GM10847 (cell line): ENCODE results near the gene DIP2C.

Experiments
- POLR2A ChIP-seq: IDR thresholded peaks from 2 replicates; pipeline ENCODE4 v1.6.1; 2011; ENCODE audit not compliant: insufficient read length; ENCODE audit errors: extremely low read depth

The DIP2C gene

DNA sequence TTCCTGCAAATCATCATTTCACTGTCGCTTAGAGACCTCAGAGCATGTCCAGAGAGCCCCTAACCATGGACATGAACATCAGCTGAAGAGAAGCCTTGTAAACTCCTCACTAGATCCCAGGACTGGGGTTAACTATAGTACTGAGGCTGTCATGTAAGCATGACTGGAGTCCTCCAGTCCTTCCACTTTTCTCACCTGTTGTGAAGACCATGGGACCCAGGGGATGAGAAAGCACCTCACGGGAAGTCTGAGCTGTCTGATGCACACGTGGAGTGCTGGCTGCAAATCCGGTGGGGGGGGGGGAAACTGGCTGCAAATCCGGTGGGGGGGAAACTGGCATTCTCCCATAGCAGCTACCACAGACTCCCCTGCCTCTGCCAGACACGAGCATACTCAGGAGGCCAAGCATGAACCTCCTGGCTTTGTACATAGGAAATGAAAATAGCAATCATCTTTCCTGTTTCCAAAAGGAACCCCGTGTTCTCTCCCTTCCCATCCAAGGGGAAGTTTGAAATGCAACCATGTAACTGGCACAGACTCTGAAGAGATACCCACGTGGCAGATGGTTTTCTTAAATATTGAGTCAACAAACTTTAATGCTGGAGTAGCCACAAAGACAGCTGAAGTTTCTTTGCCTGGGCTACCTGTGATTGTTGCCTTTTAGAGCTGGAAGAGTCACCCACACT is 292.8 kb downstream of the DIP2C start:
- no peak for TF ChIP-seq POLR2A

DNA sequence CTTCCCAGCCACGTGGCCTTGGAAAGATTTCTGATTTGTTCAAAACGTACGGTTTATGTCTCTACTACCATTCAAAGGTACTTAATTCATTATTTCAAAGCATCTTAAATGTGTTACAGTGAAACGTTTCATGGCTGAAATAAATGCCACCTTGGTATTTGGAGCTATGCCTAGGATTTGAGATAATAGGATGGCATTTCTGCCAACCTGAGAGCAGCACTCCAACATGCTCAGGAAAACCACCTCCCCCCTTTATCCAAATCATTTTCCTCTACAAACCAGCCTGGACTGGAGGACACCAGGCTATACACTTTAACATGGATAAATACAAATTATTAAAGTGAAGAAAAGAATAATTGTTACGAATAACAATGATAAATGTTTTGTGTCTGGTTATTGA is 293.4 kb downstream of the DIP2C start:
- TF ChIP-seq POLR2A, result no peak

GRCh38 chr10:395665-396064 is 293.8 kb downstream of the DIP2C start:
- no peak for TF ChIP-seq POLR2A

DNA sequence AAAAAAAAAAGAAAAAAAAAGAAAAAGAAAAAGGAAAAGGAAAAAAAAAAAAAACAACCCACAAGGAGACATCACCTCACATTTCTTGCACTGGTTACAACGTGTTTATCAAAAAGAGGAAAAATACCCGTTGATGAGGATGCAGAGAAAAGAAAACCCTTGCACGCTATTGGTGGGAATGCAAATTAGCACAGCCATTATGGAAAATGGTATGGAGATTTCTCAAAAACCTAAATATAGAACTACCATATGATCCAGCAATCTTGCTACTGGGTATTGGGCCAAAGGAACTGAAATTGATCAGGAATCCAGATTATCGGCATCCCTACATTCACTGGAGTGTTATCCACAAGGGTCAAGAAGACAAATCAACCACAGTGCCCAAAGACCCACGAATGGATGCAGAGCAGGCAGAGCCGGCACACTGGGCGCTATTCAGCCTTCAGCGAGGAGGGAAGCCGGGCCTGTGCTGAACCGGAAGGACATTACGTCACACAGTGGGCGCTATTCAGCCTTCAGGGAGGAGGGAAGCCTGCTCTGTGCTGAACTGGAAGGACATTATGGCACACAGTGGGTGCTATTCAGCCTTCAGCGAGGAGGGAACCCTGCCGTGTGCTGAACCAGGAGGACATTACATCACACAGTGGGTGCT is 295.6 kb downstream of the DIP2C start:
- TF ChIP-seq POLR2A, result no peak

DNA sequence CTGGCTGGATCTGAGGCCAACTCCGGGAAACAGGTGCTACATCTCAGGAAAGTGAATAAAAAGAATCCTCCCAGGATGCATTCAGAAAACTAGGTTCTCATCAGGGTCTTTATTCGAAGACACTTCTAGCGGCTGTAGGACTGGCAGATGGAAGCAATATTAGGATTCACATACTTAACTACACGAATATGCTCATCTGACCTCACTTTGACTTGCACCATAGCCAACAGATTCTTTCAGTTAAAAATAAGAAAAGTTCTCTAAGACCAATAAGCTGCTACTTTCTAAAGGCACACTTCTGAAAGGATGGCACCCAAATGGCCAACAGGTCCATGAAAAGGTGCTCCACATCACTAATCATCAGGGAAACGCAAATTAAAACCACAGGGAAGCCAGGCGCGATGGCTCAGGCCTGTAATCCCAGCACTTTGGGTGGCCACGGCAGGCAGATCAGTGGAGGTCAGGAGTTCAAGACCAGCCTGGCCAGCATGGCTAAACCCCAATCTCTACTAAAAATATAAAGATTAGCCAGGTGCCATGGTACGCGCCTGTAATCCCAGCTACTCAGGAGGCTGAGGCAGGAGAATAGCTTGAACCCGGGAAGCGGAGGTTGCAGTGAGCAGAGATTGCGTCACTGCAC is 296.2 kb downstream of the DIP2C start:
- no peak for TF ChIP-seq POLR2A

GRCh38 chr10:392705-393037 is 296.8 kb downstream of the DIP2C start:
- TF ChIP-seq POLR2A, result no peak

- TF ChIP-seq POLR2A, result no peak
Measured at GRCh38 chr10:391847-392704, 297.4 kb downstream of the DIP2C start.

- no peak for TF ChIP-seq POLR2A
Measured at GRCh38 chr10:391305-391704, 298.2 kb downstream of the DIP2C start.

- TF ChIP-seq POLR2A, result no peak
Measured at GRCh38 chr10:390449-391100, 298.9 kb downstream of the DIP2C start.

DNA sequence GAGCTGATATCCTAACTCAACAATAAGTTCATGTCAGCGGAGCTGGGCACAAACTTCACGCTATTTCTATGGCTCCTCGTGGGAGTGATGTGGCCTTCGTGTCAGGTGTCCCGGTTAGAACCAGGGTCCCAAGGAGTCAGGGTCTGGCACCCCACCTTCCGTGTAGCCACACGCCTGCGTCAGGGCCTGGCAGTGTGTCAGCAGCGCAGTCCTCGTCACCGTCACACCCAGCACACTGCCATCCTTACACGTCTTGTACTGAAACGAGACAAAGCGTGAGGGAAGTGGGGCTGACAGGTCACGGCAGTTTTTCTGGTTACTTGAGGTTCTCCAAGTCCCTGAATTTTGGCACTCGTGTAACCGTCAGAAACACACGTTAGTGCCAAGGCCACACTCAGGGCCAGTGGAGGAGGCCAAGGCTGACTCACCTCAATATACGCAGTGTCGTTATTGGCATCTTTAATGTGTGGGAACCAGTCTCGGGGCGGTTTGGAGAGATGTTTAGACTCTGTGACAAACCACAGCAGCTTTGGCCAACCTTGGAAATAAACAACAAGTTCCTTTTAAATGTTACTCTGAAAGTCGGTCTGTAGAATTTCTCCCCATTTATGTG is 299.5 kb downstream of the DIP2C start:
- no peak for TF ChIP-seq POLR2A

GRCh38 chr10:389261-389790 is 300.1 kb downstream of the DIP2C start:
- TF ChIP-seq POLR2A, result no peak

GRCh38 chr10:388661-389045 is 300.8 kb downstream of the DIP2C start:
- no peak for TF ChIP-seq POLR2A

DNA sequence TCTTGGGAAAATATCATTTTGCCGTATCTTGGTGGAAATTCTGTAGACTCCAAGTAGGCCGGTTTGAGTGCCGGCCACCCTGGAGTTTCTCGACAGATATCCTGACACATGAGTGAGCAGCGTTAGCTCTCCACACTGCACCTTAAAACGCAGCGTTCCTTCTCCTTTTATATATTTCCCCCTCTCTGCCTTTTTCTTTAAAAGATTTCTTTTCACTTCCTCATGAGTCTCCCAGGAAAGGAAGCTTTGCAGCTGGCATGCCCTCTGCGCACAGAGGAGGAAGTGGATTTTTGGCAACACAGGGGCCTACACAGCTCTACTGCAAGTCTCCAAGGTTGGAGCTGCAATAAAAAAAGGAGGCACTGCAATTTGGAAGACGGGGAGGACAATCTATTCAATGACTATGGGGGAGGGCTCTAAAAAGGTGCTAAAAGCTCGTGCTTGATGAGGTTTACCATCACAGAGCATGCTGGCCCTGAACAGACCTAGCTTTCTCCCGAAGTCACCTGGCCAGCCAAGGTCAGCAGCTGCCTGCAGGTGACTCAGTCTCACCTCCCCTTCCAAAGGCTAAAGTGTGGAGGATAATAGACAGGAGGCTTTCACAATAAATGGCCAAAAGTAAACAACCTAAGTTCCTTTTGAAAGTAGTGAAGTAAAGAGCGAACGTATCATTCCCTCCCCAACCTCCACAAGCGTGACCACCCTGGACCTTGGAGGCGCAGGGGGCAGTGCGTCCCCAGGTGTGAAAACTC is 301.4 kb downstream of the DIP2C start:
- no peak for TF ChIP-seq POLR2A

GRCh38 chr10:387593-387891 is 301.9 kb downstream of the DIP2C start:
- TF ChIP-seq POLR2A, result no peak
